ENCODE data around the gene PTGER4. TPM values are rescaled to one million over a fixed set of nuclear protein-coding genes. Genes with fewer than 3 reads are reported as not detected.

PTGER4 gene
- total RNA-seq, 1 experiment from 2014 or later: 0.92 TPM

DNA sequence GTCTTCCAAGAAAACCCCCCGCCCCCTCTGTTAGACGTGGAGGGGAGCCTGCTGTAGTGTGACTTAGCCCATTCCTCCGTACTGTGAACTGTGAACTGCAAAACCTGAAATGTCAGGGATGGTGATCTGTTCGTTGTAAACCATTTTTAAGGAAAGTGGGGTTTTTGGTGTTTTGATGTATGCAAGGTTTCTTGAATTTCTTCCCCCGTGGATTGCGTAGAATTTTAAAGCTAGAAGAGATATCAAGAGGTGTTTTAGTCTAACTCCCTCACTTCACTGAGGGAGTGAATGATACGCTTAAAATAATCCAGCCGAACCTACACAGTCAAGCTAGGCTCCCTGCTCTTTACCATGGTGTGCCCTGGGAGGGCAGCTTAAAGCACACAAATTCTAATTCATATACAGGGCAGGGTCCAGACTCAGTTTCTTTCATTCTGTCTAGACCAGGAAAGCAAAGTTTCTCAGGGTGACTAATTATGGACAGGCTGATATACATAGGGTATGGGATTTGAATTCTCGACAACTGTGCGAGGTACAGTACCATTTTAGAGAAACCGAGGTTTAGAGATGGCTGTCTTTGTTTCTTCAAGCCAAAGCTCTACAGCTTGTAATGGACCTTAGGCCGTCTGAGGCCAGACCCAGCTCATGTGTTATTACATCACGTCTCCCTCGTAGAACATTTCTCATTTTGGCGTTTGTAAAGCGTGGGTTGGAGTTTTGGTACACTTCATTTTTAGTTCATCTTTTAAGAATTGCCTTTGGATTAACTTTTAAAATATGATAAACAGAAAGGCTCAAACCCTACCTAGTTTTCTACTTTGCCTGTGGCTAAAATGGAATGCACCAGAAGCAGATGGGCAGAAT is 2.7 kb downstream of the PTGER4 start:
- no peak overlapping the region for H3K27ac Mint-ChIP-seq
- CTCF ChIA-PET: no interaction called here
- DNase-seq (ENCODE audit: low spot score) (no peak), ATAC-seq (no peak)
- no peaks in the 10 kb centered on the region for H3K9me3 Mint-ChIP-seq
- H3K27me3 Mint-ChIP-seq (ENCODE audit: low read depth): peaks cover 69% of the 10 kb centered on the region
- H3K4me1 Mint-ChIP-seq: peaks cover 32% of the 10 kb centered on the region
- peak overlapping the region; percentile 85 for H3K4me3 Mint-ChIP-seq
- POLR2A ChIA-PET: no interaction called here
- no peaks in the 10 kb centered on the region for H3K36me3 Mint-ChIP-seq
- TF ChIP-seq, protein P1, sequence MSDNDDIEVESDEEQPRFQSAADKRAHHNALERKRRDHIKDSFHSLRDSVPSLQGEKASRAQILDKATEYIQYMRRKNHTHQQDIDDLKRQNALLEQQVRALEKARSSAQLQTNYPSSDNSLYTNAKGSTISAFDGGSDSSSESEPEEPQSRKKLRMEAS (CRISPR knock-in tag; IDR thresholded peaks at IDR 0.05): no peak
- TF ChIP-seq NFE2L1 (CRISPR knock-in tag; IDR thresholded peaks at IDR 0.05) (no peak), ZNF416 (CRISPR knock-in tag; IDR thresholded peaks at IDR 0.05) (no peak), ZNF263 (CRISPR knock-in tag; IDR thresholded peaks at IDR 0.05; ENCODE audit: low read depth) (no peak), GRHL2 (CRISPR knock-in tag; IDR thresholded peaks at IDR 0.05; ENCODE audit: insufficient replicate concordance, severe bottlenecking) (no peak), SMAD3 (CRISPR knock-in tag; IDR thresholded peaks at IDR 0.05; ENCODE audit: borderline replicate concordance) (no peak), FOXJ3 (CRISPR knock-in tag; IDR thresholded peaks at IDR 0.05; ENCODE audit: borderline replicate concordance) (no peak), ZBTB21 (CRISPR knock-in tag; IDR thresholded peaks at IDR 0.05; ENCODE audit: borderline replicate concordance) (no peak), ZNF671 (CRISPR knock-in tag; IDR thresholded peaks at IDR 0.05) (no peak), ELF4 (CRISPR knock-in tag; IDR thresholded peaks at IDR 0.05; ENCODE audit: low read depth) (no peak), STAT6 (CRISPR knock-in tag; conservative IDR thresholded peaks at IDR 0.05; ENCODE audit: low read depth) (no peak), NR1H2 (CRISPR knock-in tag; IDR thresholded peaks at IDR 0.05) (no peak), CBFB (CRISPR knock-in tag; IDR thresholded peaks at IDR 0.05; ENCODE audit: low read depth) (no peak), ATF1 (CRISPR knock-in tag; IDR thresholded peaks at IDR 0.05) (no peak), ZSCAN18 (CRISPR knock-in tag; IDR thresholded peaks at IDR 0.05) (no peak), MLX (CRISPR knock-in tag; IDR thresholded peaks at IDR 0.05) (no peak)
- TF ChIP-seq, protein P2, sequence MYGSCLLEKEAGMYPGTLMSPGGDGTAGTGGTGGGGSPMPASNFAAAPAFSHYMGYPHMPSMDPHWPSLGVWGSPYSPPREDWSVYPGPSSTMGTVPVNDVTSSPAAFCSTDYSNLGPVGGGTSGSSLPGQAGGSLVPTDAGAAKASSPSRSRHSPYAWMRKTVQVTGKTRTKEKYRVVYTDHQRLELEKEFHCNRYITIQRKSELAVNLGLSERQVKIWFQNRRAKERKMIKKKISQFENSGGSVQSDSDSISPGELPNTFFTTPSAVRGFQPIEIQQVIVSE (CRISPR knock-in tag; IDR thresholded peaks at IDR 0.05; ENCODE audit: borderline replicate concordance): no peak
- TF ChIP-seq, protein P3, sequence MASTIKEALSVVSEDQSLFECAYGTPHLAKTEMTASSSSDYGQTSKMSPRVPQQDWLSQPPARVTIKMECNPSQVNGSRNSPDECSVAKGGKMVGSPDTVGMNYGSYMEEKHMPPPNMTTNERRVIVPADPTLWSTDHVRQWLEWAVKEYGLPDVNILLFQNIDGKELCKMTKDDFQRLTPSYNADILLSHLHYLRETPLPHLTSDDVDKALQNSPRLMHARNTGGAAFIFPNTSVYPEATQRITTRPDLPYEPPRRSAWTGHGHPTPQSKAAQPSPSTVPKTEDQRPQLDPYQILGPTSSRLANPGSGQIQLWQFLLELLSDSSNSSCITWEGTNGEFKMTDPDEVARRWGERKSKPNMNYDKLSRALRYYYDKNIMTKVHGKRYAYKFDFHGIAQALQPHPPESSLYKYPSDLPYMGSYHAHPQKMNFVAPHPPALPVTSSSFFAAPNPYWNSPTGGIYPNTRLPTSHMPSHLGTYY (CRISPR knock-in tag; IDR thresholded peaks at IDR 0.05): no peak
- TF ChIP-seq, protein P4, sequence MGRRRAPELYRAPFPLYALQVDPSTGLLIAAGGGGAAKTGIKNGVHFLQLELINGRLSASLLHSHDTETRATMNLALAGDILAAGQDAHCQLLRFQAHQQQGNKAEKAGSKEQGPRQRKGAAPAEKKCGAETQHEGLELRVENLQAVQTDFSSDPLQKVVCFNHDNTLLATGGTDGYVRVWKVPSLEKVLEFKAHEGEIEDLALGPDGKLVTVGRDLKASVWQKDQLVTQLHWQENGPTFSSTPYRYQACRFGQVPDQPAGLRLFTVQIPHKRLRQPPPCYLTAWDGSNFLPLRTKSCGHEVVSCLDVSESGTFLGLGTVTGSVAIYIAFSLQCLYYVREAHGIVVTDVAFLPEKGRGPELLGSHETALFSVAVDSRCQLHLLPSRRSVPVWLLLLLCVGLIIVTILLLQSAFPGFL (CRISPR knock-in tag; IDR thresholded peaks at IDR 0.05; ENCODE audit: borderline replicate concordance): no peak
- TF ChIP-seq, protein P5, sequence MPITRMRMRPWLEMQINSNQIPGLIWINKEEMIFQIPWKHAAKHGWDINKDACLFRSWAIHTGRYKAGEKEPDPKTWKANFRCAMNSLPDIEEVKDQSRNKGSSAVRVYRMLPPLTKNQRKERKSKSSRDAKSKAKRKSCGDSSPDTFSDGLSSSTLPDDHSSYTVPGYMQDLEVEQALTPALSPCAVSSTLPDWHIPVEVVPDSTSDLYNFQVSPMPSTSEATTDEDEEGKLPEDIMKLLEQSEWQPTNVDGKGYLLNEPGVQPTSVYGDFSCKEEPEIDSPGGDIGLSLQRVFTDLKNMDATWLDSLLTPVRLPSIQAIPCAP (CRISPR knock-in tag; IDR thresholded peaks at IDR 0.05): no peak
